ENCODE measurements around the gene STK32B. TPM values are rescaled to one million over a fixed set of nuclear protein-coding genes. Genes with fewer than 3 reads are reported as not detected.

The STK32B gene
- total and polyA plus RNA-seq, 2 experiments from 2014 or later: 0.71 to 2.3 TPM

- no peaks in the 10 kb centered on the region for H3K27me3 ChIP-seq (ENCODE audit: insufficient read depth)
- no peaks in the 10 kb centered on the region; the same call in 1 of the 2 replicates for H3K36me3 ChIP-seq (ENCODE audit: insufficient read depth)
- DNase-seq (ENCODE audit: low spot score) (no peak), ATAC-seq (no peak)
- peaks cover 12% of the 10 kb centered on the region for H3K9me3 Mint-ChIP-seq
- H3K79me2 ChIP-seq (replicated peaks; ENCODE audit: insufficient read depth): no peaks in the 10 kb centered on the region
- H3K9me2 ChIP-seq (ENCODE audit: insufficient read depth): no peaks in the 10 kb centered on the region
- H3K36me3 Mint-ChIP-seq (ENCODE audit: low read depth): no peaks in the 10 kb centered on the region
- no peak overlapping the region for H3K27ac Mint-ChIP-seq
- TF ChIP-seq STAT1 (IDR thresholded peaks at IDR 0.05; ENCODE audit: unreplicated experiment) (no peak), ETS1 (IDR thresholded peaks at IDR 0.05) (no peak)
- no peaks in the 10 kb centered on the region for H3K4me1 ChIP-seq (ENCODE audit: insufficient read depth)
- no peak overlapping the region for H2AFZ ChIP-seq
- H3K4me3 ChIP-seq: no peak overlapping the region
- H3K4me3 Mint-ChIP-seq: no peak overlapping the region
- no peak overlapping the region for H3K27ac ChIP-seq (ENCODE audit: low read depth)
- H3K27me3 Mint-ChIP-seq (ENCODE audit: insufficient read depth, low read depth, poor library complexity): peaks cover 9% of the 10 kb centered on the region
- H4K20me1 ChIP-seq (replicated peaks; ENCODE audit: insufficient read depth): no peaks in the 10 kb centered on the region
- no peak overlapping the region for H3K4me2 ChIP-seq
- H3F3A ChIP-seq (replicated peaks; ENCODE audit: low read depth): no peaks in the 10 kb centered on the region
- H3K4me1 Mint-ChIP-seq: no peaks in the 10 kb centered on the region
Measured at GRCh38 chr4:5373327-5373726, 322.0 kb downstream of the STK32B start.

- Histone ChIP-seq H3K4me2 (no peak overlapping the region), H3K4me3 (no peak overlapping the region), H3K27ac (ENCODE audit: low read depth) (no peak overlapping the region), H3K36me3 (ENCODE audit: insufficient read depth) (no peaks in the 10 kb centered on the region; the same call in 1 of the 2 replicates), H4K20me1 (replicated peaks; ENCODE audit: insufficient read depth) (no peaks in the 10 kb centered on the region), H3K27me3 (ENCODE audit: insufficient read depth) (no peaks in the 10 kb centered on the region), H3F3A (replicated peaks; ENCODE audit: low read depth) (no peaks in the 10 kb centered on the region), H3K4me1 (ENCODE audit: insufficient read depth) (no peaks in the 10 kb centered on the region), H3K79me2 (replicated peaks; ENCODE audit: insufficient read depth) (no peaks in the 10 kb centered on the region), H3K9me2 (ENCODE audit: insufficient read depth) (no peaks in the 10 kb centered on the region), H2AFZ (no peak overlapping the region)
- no peaks in the 10 kb centered on the region for H3K4me1 Mint-ChIP-seq
- ATAC-seq (no peak), DNase-seq (ENCODE audit: low spot score) (no peak)
- H3K27ac Mint-ChIP-seq: no peak overlapping the region
- peaks cover 8% of the 10 kb centered on the region for H3K27me3 Mint-ChIP-seq (ENCODE audit: insufficient read depth, low read depth, poor library complexity)
- H3K36me3 Mint-ChIP-seq (ENCODE audit: low read depth): no peaks in the 10 kb centered on the region
- H3K9me3 Mint-ChIP-seq: peaks cover 12% of the 10 kb centered on the region
- H3K4me3 Mint-ChIP-seq: no peak overlapping the region
- TF ChIP-seq CREB1 (CRISPR knock-in tag; IDR thresholded peaks at IDR 0.05; ENCODE audit: low read depth): no peak
- no peak for TF ChIP-seq CTCF (conservative IDR thresholded peaks at IDR 0.05; ENCODE audit: low read depth in 2 of 2)
- TF ChIP-seq NANOG (IDR thresholded peaks at IDR 0.05; ENCODE audit: borderline replicate concordance): no peak
- TF ChIP-seq EZH2phosphoT487 (IDR thresholded peaks at IDR 0.05; ENCODE audit: unreplicated experiment): no peak
- no peak for TF ChIP-seq POLR2AphosphoS5 (IDR thresholded peaks at IDR 0.05; ENCODE audit: low read depth)
- TF ChIP-seq REST (IDR thresholded peaks at IDR 0.05; ENCODE audit: unreplicated experiment): no peak
- TF ChIP-seq STAT1 (IDR thresholded peaks at IDR 0.05; ENCODE audit: unreplicated experiment): no peak
- no peak for TF ChIP-seq ETS1 (IDR thresholded peaks at IDR 0.05)
Measured at GRCh38 chr4:5374592-5374991, 323.3 kb downstream of the STK32B start.
